Astrocyte (in vitro differentiated cells and primary cell): ENCODE data around the gene SGK2. TPM values are rescaled to one million over a fixed set of nuclear protein-coding genes. Genes with fewer than 3 reads are reported as not detected.

Source experiments
- DNase-seq: peaks from one replicate; pipeline ENCODE4 v3.0.0-alpha.2; 2010; ENCODE audit warnings: low read depth
- FAIRE-seq: peaks from 2 replicates; lab custom pipeline; 2011; peaks lifted over from hg19 to GRCh38; lab: Jason Lieb, UNC
- H2AFZ ChIP-seq: 2 replicates; pipeline ENCODE4 v1.6.0; 2012; ENCODE audit warnings: low read depth, low read length, inconsistent platforms
- H3K27ac ChIP-seq: 2 replicates; pipeline ENCODE4 v1.5.1; 2011; ENCODE audit warnings: low read depth, low read length, inconsistent platforms
- H3K27me3 ChIP-seq: 2 replicates; pipeline ENCODE4 v1.6.0; 2011; ENCODE audit warnings: low read length, inconsistent platforms; ENCODE audit not compliant: insufficient read depth
- H3K36me3 ChIP-seq: 2 replicates; pipeline ENCODE4 v1.5.1; 2011; ENCODE audit warnings: low read length, inconsistent platforms; ENCODE audit not compliant: insufficient read depth
- H3K4me1 ChIP-seq: 2 replicates; pipeline ENCODE4 v1.5.1; 2011; ENCODE audit warnings: low read length, inconsistent platforms; ENCODE audit not compliant: insufficient read depth
- H3K4me2 ChIP-seq: 2 replicates; pipeline ENCODE4 v1.6.0; 2012; ENCODE audit warnings: low read length, inconsistent platforms
- H3K4me3 ChIP-seq: 2 replicates; pipeline ENCODE4 v1.5.1; 2011; ENCODE audit warnings: low read depth, mild to moderate bottlenecking, low read length, inconsistent platforms; ENCODE audit not compliant: insufficient read depth
- H3K79me2 ChIP-seq: 2 replicates; pipeline ENCODE4 v1.6.0; 2012; ENCODE audit warnings: mild to moderate bottlenecking, low read length, inconsistent platforms; ENCODE audit not compliant: insufficient read depth
- H3K9ac ChIP-seq: 2 replicates; pipeline ENCODE4 v1.6.0; 2012; ENCODE audit warnings: mild to moderate bottlenecking, low read length, inconsistent platforms
- H3K9me3 ChIP-seq: 2 replicates; pipeline ENCODE4 v1.5.1; 2012; ENCODE audit warnings: low read depth, mild to moderate bottlenecking, low read length, inconsistent platforms; ENCODE audit not compliant: insufficient read depth
- H4K20me1 ChIP-seq: 2 replicates; pipeline ENCODE4 v1.6.0; 2012; ENCODE audit warnings: low read length, inconsistent platforms; ENCODE audit not compliant: insufficient read depth
- H3K27ac Mint-ChIP-seq: one replicate; pipeline ENCODE4 v1.8.0; 2021; ENCODE audit warnings: mild to moderate bottlenecking, mixed read lengths; ENCODE audit not compliant: unreplicated experiment
- H3K27me3 Mint-ChIP-seq: one replicate; pipeline ENCODE4 v1.8.0; 2021; ENCODE audit warnings: low read depth, mixed read lengths; ENCODE audit not compliant: unreplicated experiment
- H3K36me3 Mint-ChIP-seq: one replicate; pipeline ENCODE4 v1.8.0; 2021; ENCODE audit warnings: low read depth, mixed read lengths; ENCODE audit not compliant: unreplicated experiment
- H3K4me1 Mint-ChIP-seq: one replicate; pipeline ENCODE4 v1.8.0; 2021; ENCODE audit warnings: low read depth, mixed read lengths; ENCODE audit not compliant: unreplicated experiment
- H3K4me3 Mint-ChIP-seq: one replicate; pipeline ENCODE4 v1.8.0; 2021; ENCODE audit warnings: mild to moderate bottlenecking, moderate library complexity, mixed read lengths; ENCODE audit not compliant: unreplicated experiment
- H3K9me3 Mint-ChIP-seq: one replicate; pipeline ENCODE4 v1.8.0; 2021; ENCODE audit warnings: mild to moderate bottlenecking, mixed read lengths; ENCODE audit not compliant: unreplicated experiment
- CTCF ChIP-seq: IDR thresholded peaks from 2 replicates; pipeline ENCODE4 v1.5.1; 2011; ENCODE audit warnings: low read depth, mild to moderate bottlenecking, inconsistent platforms, low read length, moderate library complexity; ENCODE audit not compliant: insufficient read depth
- EZH2 ChIP-seq: IDR thresholded peaks from 2 replicates; pipeline ENCODE4 v1.6.1; 2012; ENCODE audit warnings: mild to moderate bottlenecking, low read length, inconsistent platforms; ENCODE audit not compliant: insufficient read depth
- total RNA-seq: library from RNA; stranded (reverse); gene quantifications from 2 replicates; pipeline ENCODE4 v1.2.1, GENCODE V29; 2021

The SGK2 gene
- total RNA-seq, 1 donor from 2014 or later, result 0.64 TPM

DNA sequence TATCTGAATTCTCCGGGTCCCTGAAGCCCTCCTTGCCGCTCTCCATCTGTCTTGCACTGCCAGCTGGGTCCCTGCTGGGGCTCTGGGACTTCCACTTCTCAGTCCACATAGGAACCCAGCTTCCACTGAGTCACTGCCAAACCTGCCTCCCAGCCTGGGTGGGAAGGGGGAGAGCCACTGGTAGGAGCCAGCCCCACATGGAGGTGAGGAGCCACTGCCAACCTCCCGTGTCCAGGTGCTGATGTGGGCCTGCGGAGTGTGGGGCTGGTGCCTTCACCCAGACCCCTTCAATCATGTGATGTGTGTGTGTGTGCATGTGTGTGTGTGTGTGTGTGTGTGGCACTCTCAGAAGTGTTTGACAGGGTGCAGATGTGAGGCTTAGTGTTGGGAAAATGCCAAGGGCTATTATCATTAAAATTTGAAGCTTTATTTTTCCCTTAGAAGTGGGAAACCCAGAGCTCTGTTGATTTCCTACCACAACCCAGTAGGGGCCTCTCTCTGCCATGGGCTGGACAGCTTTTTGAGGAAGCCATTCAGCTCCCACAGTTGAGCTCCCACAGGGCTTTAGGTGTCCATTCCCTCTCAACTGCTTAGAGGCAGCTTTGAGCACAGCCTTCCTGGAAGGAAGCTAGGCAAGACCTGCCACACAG, 9.3 kb upstream of the SGK2 start:
- H3K4me1 Mint-ChIP-seq, result no peaks in the 10 kb centered on the region

DNA sequence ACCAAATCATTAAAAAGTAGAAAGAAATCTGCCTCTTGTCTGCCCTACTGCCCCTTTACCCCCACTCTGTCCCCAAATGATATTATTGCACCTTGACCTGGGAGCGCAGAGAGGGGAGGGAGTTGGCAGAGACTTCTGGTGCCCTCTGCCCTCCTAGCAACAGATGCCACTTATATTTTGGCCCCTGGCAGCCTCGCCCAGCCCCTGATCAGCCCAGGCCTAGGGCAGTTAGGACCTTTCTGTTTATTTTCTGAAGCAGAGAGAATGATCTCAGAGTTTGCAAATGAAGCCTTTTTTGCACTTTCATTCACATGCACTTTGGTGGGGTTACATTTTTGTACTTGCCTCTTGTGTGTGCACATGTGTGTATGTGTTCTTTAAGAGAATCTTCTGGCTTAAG, 8.4 kb upstream of the SGK2 start:
- H3K79me2 ChIP-seq, result no peaks in the 10 kb centered on the region
- H3K27me3 ChIP-seq, result no peaks in the 10 kb centered on the region
- no peak for FAIRE-seq
- H3K9ac ChIP-seq, result no peak overlapping the region
- TF ChIP-seq CTCF (no peak), EZH2 (no peak)
- Mint-ChIP-seq H3K4me1 (no peaks in the 10 kb centered on the region), H3K36me3 (peaks cover 25% of the 10 kb centered on the region), H3K4me3 (no peak overlapping the region), H3K9me3 (peaks cover 8% of the 10 kb centered on the region), H3K27me3 (no peaks in the 10 kb centered on the region), H3K27ac (no peak overlapping the region)
- H3K4me3 ChIP-seq, result no peak overlapping the region
- peaks cover 3% of the 10 kb centered on the region for H3K9me3 ChIP-seq
- no peak overlapping the region for H3K27ac ChIP-seq
- no peaks in the 10 kb centered on the region for H3K4me1 ChIP-seq
- no peak for DNase-seq
- H3K4me2 ChIP-seq, result no peak overlapping the region
- H4K20me1 ChIP-seq, result no peaks in the 10 kb centered on the region
- H3K36me3 ChIP-seq, result no peaks in the 10 kb centered on the region
- no peak overlapping the region for H2AFZ ChIP-seq

More for the DNA sequence above, 9.3 kb upstream of the SGK2 start:
- H3K4me2 ChIP-seq, result no peak overlapping the region
- H3K79me2 ChIP-seq, result no peaks in the 10 kb centered on the region
- DNase-seq, result no peak
- H3K36me3 ChIP-seq, result no peaks in the 10 kb centered on the region
- Mint-ChIP-seq H3K27ac (no peak overlapping the region), H3K9me3 (peaks cover 8% of the 10 kb centered on the region), H3K27me3 (no peaks in the 10 kb centered on the region), H3K36me3 (peaks cover 25% of the 10 kb centered on the region), H3K4me3 (no peak overlapping the region)
- no peak for TF ChIP-seq CTCF
- TF ChIP-seq EZH2, result no peak
- H3K9ac ChIP-seq, result no peak overlapping the region
- H3K4me3 ChIP-seq, result no peak overlapping the region
- H3K4me1 ChIP-seq, result no peaks in the 10 kb centered on the region
- H3K27me3 ChIP-seq, result no peaks in the 10 kb centered on the region
- H3K9me3 ChIP-seq, result peaks cover 3% of the 10 kb centered on the region
- no peaks in the 10 kb centered on the region for H4K20me1 ChIP-seq
- FAIRE-seq, result no peak
- H3K27ac ChIP-seq, result no peak overlapping the region
- no peak overlapping the region for H2AFZ ChIP-seq

DNA sequence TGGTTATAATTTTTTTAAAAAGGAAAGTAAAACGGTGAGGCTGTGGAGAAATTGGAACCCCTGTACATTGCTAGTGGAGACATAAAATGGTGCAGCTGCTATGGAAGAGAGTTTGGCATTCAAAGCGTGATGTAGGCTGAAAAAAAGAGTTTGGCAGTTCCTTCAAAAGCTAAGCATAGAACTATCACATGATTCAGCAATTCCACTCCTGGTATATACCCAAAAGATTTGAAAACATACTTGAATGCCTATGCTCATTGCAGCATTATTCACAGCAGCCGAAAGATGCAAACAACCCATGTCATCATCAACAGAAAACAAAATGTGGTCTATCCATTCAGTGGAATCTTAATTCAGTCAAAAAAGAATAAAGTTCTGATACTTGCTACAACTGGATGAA, 4.5 kb upstream of the SGK2 start:
- no peaks in the 10 kb centered on the region for H3K79me2 ChIP-seq
- H3K9ac ChIP-seq, result no peak overlapping the region
- TF ChIP-seq EZH2, result no peak
- no peak for TF ChIP-seq CTCF
- no peaks in the 10 kb centered on the region for H4K20me1 ChIP-seq
- H3K27me3 ChIP-seq, result no peaks in the 10 kb centered on the region
- FAIRE-seq (no peak), DNase-seq (no peak)
- Mint-ChIP-seq H3K36me3 (no peaks in the 10 kb centered on the region), H3K9me3 (no peaks in the 10 kb centered on the region), H3K4me1 (peaks cover 16% of the 10 kb centered on the region), H3K27ac (no peak overlapping the region), H3K27me3 (no peaks in the 10 kb centered on the region), H3K4me3 (no peak overlapping the region)
- no peaks in the 10 kb centered on the region for H3K9me3 ChIP-seq
- no peak overlapping the region for H3K4me3 ChIP-seq
- H3K27ac ChIP-seq, result no peak overlapping the region
- H3K36me3 ChIP-seq, result no peaks in the 10 kb centered on the region
- H3K4me2 ChIP-seq, result no peak overlapping the region
- H2AFZ ChIP-seq, result no peak overlapping the region
- H3K4me1 ChIP-seq, result peaks cover 6% of the 10 kb centered on the region
